ENCODE results near the gene PTPRD. TPM values are rescaled to one million over a fixed set of nuclear protein-coding genes. Genes with fewer than 3 reads are reported as not detected.

The PTPRD gene
- total RNA-seq, 3 donors from 2014 or later (not counting 1 experiment from before 2014, with no cell fraction given), result 0.05 to 0.68 TPM; not detected in 1

GRCh38 chr9:9122230-9122875, 1490.4 kb downstream of the PTPRD start:
- TF ChIP-seq, protein P1, sequence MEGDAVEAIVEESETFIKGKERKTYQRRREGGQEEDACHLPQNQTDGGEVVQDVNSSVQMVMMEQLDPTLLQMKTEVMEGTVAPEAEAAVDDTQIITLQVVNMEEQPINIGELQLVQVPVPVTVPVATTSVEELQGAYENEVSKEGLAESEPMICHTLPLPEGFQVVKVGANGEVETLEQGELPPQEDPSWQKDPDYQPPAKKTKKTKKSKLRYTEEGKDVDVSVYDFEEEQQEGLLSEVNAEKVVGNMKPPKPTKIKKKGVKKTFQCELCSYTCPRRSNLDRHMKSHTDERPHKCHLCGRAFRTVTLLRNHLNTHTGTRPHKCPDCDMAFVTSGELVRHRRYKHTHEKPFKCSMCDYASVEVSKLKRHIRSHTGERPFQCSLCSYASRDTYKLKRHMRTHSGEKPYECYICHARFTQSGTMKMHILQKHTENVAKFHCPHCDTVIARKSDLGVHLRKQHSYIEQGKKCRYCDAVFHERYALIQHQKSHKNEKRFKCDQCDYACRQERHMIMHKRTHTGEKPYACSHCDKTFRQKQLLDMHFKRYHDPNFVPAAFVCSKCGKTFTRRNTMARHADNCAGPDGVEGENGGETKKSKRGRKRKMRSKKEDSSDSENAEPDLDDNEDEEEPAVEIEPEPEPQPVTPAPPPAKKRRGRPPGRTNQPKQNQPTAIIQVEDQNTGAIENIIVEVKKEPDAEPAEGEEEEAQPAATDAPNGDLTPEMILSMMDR (IDR thresholded peaks at IDR 0.05), result no peak
- no peaks in the 10 kb centered on the region for H3K9me3 ChIP-seq (ENCODE audit: control insufficient read depth, insufficient read depth, low read length)
- H3K27ac ChIP-seq (ENCODE audit: low read length), result no peak overlapping the region
- intact Hi-C loops (cut with micrococcal nuclease), result no loop called here
- ATAC-seq (no peak), DNase-seq (no peak)
- WGBS (ENCODE audit: insufficient coverage), result 76% methylated on average over 3 of the region's 3 CpGs
- Mint-ChIP-seq H3K27me3 (ENCODE audit: low read depth in 2 of 2) (no peaks in the 10 kb centered on the region), H3K4me3 (no peak overlapping the region), H3K27ac (no peak overlapping the region), H3K4me1 (no peaks in the 10 kb centered on the region), H3K36me3 (no peaks in the 10 kb centered on the region), H3K9me3 (peaks cover 0 to 3% of the 10 kb centered on the region in 2 donors)
- no peaks in the 10 kb centered on the region for H3K4me1 ChIP-seq (ENCODE audit: control insufficient read depth, insufficient read depth, low read length)
- H3K4me3 ChIP-seq (ENCODE audit: low read length), result no peak overlapping the region
- no peaks in the 10 kb centered on the region for H3K36me3 ChIP-seq (ENCODE audit: control insufficient read depth, insufficient read depth, low read length)
- no peaks in the 10 kb centered on the region for H3K27me3 ChIP-seq (ENCODE audit: control insufficient read depth, insufficient read depth, low read length)

GRCh38 chr9:9117866-9118265, 1494.9 kb downstream of the PTPRD start:
- Histone ChIP-seq H3K4me1 (ENCODE audit: control insufficient read depth, insufficient read depth, low read length) (no peaks in the 10 kb centered on the region), H3K9me3 (ENCODE audit: control insufficient read depth, insufficient read depth, low read length) (no peaks in the 10 kb centered on the region), H3K27me3 (ENCODE audit: control insufficient read depth, insufficient read depth, low read length) (no peaks in the 10 kb centered on the region), H3K36me3 (ENCODE audit: control insufficient read depth, insufficient read depth, low read length) (no peaks in the 10 kb centered on the region), H3K27ac (ENCODE audit: low read length) (no peak overlapping the region), H3K4me3 (ENCODE audit: low read length) (no peak overlapping the region)
- TF ChIP-seq, protein P1 (IDR thresholded peaks at IDR 0.05), result no peak
- intact Hi-C loops (cut with micrococcal nuclease), result no loop called here
- no peak for ATAC-seq
- Mint-ChIP-seq H3K9me3 (peaks cover 2 to 8% of the 10 kb centered on the region in 2 donors), H3K27me3 (ENCODE audit: low read depth in 2 of 2) (no peaks in the 10 kb centered on the region), H3K4me3 (no peak overlapping the region), H3K4me1 (no peaks in the 10 kb centered on the region), H3K36me3 (no peaks in the 10 kb centered on the region), H3K27ac (no peak overlapping the region)
- DNase-seq, result no peak
- WGBS (ENCODE audit: insufficient coverage), result 92% methylated on average over 1 of the region's 2 CpGs

DNA sequence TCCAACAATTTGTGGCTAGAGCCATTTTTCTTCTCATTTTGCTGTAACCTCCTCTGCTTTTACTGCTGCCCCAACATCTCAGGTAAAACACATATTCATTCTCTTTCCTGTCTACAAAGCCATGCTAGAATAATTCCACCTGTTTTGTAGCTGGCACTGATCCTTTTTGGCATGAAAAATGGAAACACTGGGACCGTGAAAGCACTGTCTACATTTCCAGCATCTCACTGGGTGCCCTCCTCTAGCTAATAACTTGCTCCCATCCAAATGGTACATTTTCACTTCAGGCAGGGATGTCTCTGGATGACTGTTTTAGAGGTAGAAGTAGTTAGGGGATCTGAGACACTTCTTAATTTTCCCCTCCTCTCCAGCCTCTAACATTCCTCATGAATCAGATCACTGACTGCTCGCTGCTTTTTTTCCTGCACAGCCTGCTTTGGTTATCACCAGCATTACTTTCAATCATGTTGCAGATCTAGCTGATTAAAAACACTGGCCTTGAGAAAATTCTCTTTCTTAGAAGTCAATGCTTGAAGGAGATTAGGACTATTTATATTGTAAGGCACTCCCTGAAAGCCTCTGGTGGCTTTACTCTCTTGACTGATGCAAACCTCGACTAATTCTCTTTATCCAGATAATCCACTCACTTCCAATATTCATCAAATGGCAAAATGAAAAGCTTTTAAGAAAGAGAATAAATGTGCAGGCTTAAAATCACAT, 1500.6 kb downstream of the PTPRD start:
- no peak overlapping the region for H3K4me3 ChIP-seq (ENCODE audit: low read length)
- TF ChIP-seq, protein P1 (IDR thresholded peaks at IDR 0.05), result no peak
- H3K27me3 ChIP-seq (ENCODE audit: control insufficient read depth, insufficient read depth, low read length), result no peaks in the 10 kb centered on the region
- H3K36me3 Mint-ChIP-seq, result no peaks in the 10 kb centered on the region
- no peak overlapping the region for H3K27ac Mint-ChIP-seq
- H3K9me3 Mint-ChIP-seq, result peaks cover 12 to 13% of the 10 kb centered on the region in 2 donors
- H3K27me3 Mint-ChIP-seq (ENCODE audit: low read depth in 2 of 2), result no peaks in the 10 kb centered on the region
- no peaks in the 10 kb centered on the region for H3K36me3 ChIP-seq (ENCODE audit: control insufficient read depth, insufficient read depth, low read length)
- no peaks in the 10 kb centered on the region for H3K4me1 Mint-ChIP-seq
- H3K4me3 Mint-ChIP-seq, result no peak overlapping the region
- DNase-seq (no peak), ATAC-seq (no peak)
- intact Hi-C loops (cut with micrococcal nuclease), result no loop called here
- H3K9me3 ChIP-seq (ENCODE audit: control insufficient read depth, insufficient read depth, low read length), result no peaks in the 10 kb centered on the region
- 58% methylated on average over 2 of the region's 3 CpGs for whole genome bisulfite sequencing (ENCODE audit: insufficient coverage)
- H3K27ac ChIP-seq (ENCODE audit: low read length), result no peak overlapping the region
- no peaks in the 10 kb centered on the region for H3K4me1 ChIP-seq (ENCODE audit: control insufficient read depth, insufficient read depth, low read length)
